HepG2 (cell line): Measurements from ENCODE around the gene SYT17. TPM values are rescaled to one million over a fixed set of nuclear protein-coding genes. Genes with fewer than 3 reads are reported as not detected.

ENCODE experiments used
- ATAC-seq: fragments of 200-7000 bp; cut with Tn5 transposase; 3 replicates; pipeline ENCODE4 v1.9.1; 2020; ENCODE audit warnings: mild to moderate bottlenecking, moderate library complexity
- BruUV-seq: library from RNA; stranded (reverse); fragments of 400-500 nt; replicated peaks from 2 replicates; lab custom pipeline; 2021; lab: Mats Ljungman, UMichigan
- CTCF ChIA-PET: fragments of 300-600 bp; formaldehyde crosslinking; extraction: SDS; loops from one replicate; lab custom pipeline; 2021; ENCODE audit warnings: low total read pairs, inconsistent platforms, low intra/inter-chr PET ratio; lab: Yijun Ruan, JAX
- POLR2A ChIA-PET: fragments of 350-600 bp; sonication (Branson Sonifier 250); formaldehyde crosslinking; loops from one replicate; lab custom pipeline; 2020; ENCODE audit warnings: antibody characterized with exemption, inconsistent platforms; lab: Yijun Ruan, JAX
- DNase-seq: peaks from one replicate; pipeline ENCODE4 v3.0.0-alpha.2; 2015; ENCODE audit warnings: low spot score
- FAIRE-seq: peaks from 3 replicates; lab custom pipeline; 2011; peaks lifted over from hg19 to GRCh38; lab: Jason Lieb, UNC
- H2AFZ ChIP-seq: one replicate; pipeline ENCODE4 v1.6.1; 2011; ENCODE audit warnings: low read length, inconsistent platforms
- H3K27ac ChIP-seq: fragments of 300-600 bp; 3 replicates; pipeline ENCODE4 v1.8.0; 2011; ENCODE audit warnings: mixed run types, mild to moderate bottlenecking, mixed read lengths, low read length, inconsistent platforms; ENCODE audit not compliant: insufficient read depth; ENCODE audit errors: extremely low read length
- H3K27me3 ChIP-seq, 2 experiments: fragments of 200-600 bp in 1 of 2; 2 replicates in 1 of 2; 3 replicates in 1 of 2; pipeline versions ENCODE4 v1.6.0 to v1.8.0; 2011; ENCODE audit warnings: low read length in 2 of 2, mild to moderate bottlenecking in 2 of 2, moderate library complexity in 2 of 2, inconsistent platforms in 1 of 2; ENCODE audit not compliant: insufficient read depth in 2 of 2, control insufficient read depth in 1 of 2
- H3K36me3 ChIP-seq, 2 experiments: fragments of 200-600 bp in 1 of 2; replicated peaks in 1 of 2; 2 replicates in 1 of 2; 3 replicates in 1 of 2; pipeline versions ENCODE4 v1.5.1 to v1.8.0; 2011; ENCODE audit warnings: low read length in 2 of 2, inconsistent platforms in 1 of 2; ENCODE audit not compliant: insufficient read depth in 2 of 2, control insufficient read depth in 1 of 2
- H3K4me1 ChIP-seq: 2 replicates; pipeline ENCODE4 v1.5.1; 2012; ENCODE audit warnings: low read length, inconsistent platforms; ENCODE audit not compliant: insufficient read depth
- H3K4me2 ChIP-seq: 2 replicates; pipeline ENCODE4 v1.6.0; 2011; ENCODE audit warnings: low read depth, low read length, inconsistent platforms
- H3K4me3 ChIP-seq, 3 experiments: fragments of 200-600 bp in 1 of 3; sonication (generic), shearing (Covaris generic) in 1 of 3; replicated peaks in 1 of 3; 2 replicates each; pipeline ENCODE4 v1.5.1; 2011 to 2016; ENCODE audit warnings: low read length in 3 of 3, inconsistent platforms in 2 of 3, low read depth in 2 of 3, mild to moderate bottlenecking in 2 of 3, control low read depth in 1 of 3, mixed read lengths in 1 of 3; ENCODE audit not compliant: insufficient read depth in 1 of 3
- H3K79me2 ChIP-seq: one replicate; pipeline ENCODE4 v1.6.1; 2011; ENCODE audit warnings: low read length, inconsistent platforms; ENCODE audit not compliant: insufficient read depth
- H3K9ac ChIP-seq: 2 replicates; pipeline ENCODE4 v1.6.0; 2011; ENCODE audit warnings: mild to moderate bottlenecking, low read depth, low read length, inconsistent platforms; ENCODE audit not compliant: insufficient read depth
- H3K9me3 ChIP-seq: 2 replicates; pipeline ENCODE4 v1.5.1; 2012; ENCODE audit warnings: mild to moderate bottlenecking, low read length
- H4K20me1 ChIP-seq: 2 replicates; pipeline ENCODE4 v1.6.0; 2011; ENCODE audit warnings: inconsistent platforms, mild to moderate bottlenecking, low read length, moderate library complexity; ENCODE audit not compliant: insufficient read depth
- ELF3 ChIP-seq: IDR thresholded peaks from 2 replicates; pipeline ENCODE4 v1.6.1; 2016; ENCODE audit warnings: missing genetic modification reagents, missing compliant biosample characterization
- FOXA3 ChIP-seq: IDR thresholded peaks from 2 replicates; pipeline ENCODE4 v1.6.1; 2016; ENCODE audit warnings: missing genetic modification reagents, missing compliant biosample characterization
- HHEX ChIP-seq: IDR thresholded peaks from 2 replicates; pipeline ENCODE4 v1.6.1; 2016; ENCODE audit warnings: control low read depth
- KDM5B ChIP-seq: sonication (generic); formaldehyde crosslinking; IDR thresholded peaks from 2 replicates; pipeline ENCODE4 v1.4.0; 2020; ENCODE audit warnings: missing genetic modification reagents, mild to moderate bottlenecking, borderline replicate concordance
- NR2F1 ChIP-seq, 2 experiments: fragments of 450-650 bp in 1 of 2; formaldehyde crosslinking in 1 of 2; IDR thresholded peaks; 2 replicates each; pipeline versions ENCODE4 v1.5.0 to v1.6.1; 2016 to 2020; ENCODE audit warnings: mild to moderate bottlenecking in 1 of 2, missing compliant biosample characterization in 1 of 2, missing genetic modification reagents in 1 of 2, moderate library complexity in 1 of 2
- NR2F6 ChIP-seq, 2 experiments: IDR thresholded peaks; 2 replicates each; pipeline ENCODE4 v1.6.1; 2016; ENCODE audit warnings: antibody characterized with exemption in 1 of 2, mild to moderate bottlenecking in 1 of 2
- NRL ChIP-seq: sonication (generic); formaldehyde crosslinking; IDR thresholded peaks from 2 replicates; pipeline ENCODE4 v1.5.0; 2020; ENCODE audit warnings: missing genetic modification reagents, mild to moderate bottlenecking, moderate library complexity, borderline replicate concordance
- RXRB ChIP-seq: IDR thresholded peaks from 2 replicates; pipeline ENCODE4 v1.6.1; 2016; ENCODE audit warnings: borderline replicate concordance, missing genetic modification reagents, missing compliant biosample characterization
- TBX3 ChIP-seq: fragments of 450-650 bp; IDR thresholded peaks from 2 replicates; pipeline ENCODE4 v1.6.1; 2017; ENCODE audit warnings: antibody characterized with exemption, mild to moderate bottlenecking, inconsistent platforms, borderline replicate concordance
- ZEB1 ChIP-seq: IDR thresholded peaks from 2 replicates; pipeline ENCODE4 v1.6.1; 2012; ENCODE audit warnings: mild to moderate bottlenecking, low read depth, inconsistent platforms; ENCODE audit not compliant: insufficient replicate concordance
- ZFP36L1 ChIP-seq: sonication (generic); formaldehyde crosslinking; IDR thresholded peaks from 2 replicates; pipeline ENCODE4 v1.8.0; 2022; ENCODE audit warnings: mild to moderate bottlenecking, missing genetic modification reagents, moderate library complexity
- ZNF557 ChIP-seq: sonication (generic); formaldehyde crosslinking; IDR thresholded peaks from 2 replicates; pipeline ENCODE4 v1.4.0; 2020; ENCODE audit warnings: missing genetic modification reagents
- ZNF570 ChIP-seq: sonication (generic); formaldehyde crosslinking; IDR thresholded peaks from 2 replicates; pipeline ENCODE4 v1.4.0; 2020; ENCODE audit warnings: mild to moderate bottlenecking, missing genetic modification reagents, borderline replicate concordance
- WGBS: methylation state at CpG from one replicate; pipeline ENCODE4 v1.1.6; 2017; ENCODE audit warnings: low lambda C conversion rate; 5-methylcytosine and 5-hydroxymethylcytosine counted together
- in situ Hi-C: cut with HindIII; loops from 2 replicates; pipeline ENCODE4 v1.10.0; 2017; ENCODE audit warnings: low pct_unique_long_range_greater_than_20kb; ENCODE audit not compliant: extremely low pct_ligation_motif_present
- intact Hi-C: fragments of 100-400 bp; cut with micrococcal nuclease; formaldehyde crosslinking; loops from one replicate; pipeline ENCODE4 v1.10.0; 2022; ENCODE audit not compliant: unreplicated experiment
- polyA plus RNA-seq, 8 experiments: library from polyadenylated mRNA; depleted of rRNA in 3 of 8; stranded (reverse) in 7 of 8; unstranded in 1 of 8; fragments of >200 nt; fragmentation: Illumina TruSeq in 4 of 8; extraction: Trizol in 4 of 8; gene quantifications; 2 replicates each; pipeline versions ENCODE4 v1.2.1 to v1.2.3, GENCODE V29; 2011 to 2016; ENCODE audit warnings: low read depth in 4 of 8, missing spikeins in 1 of 8, mixed read lengths in 1 of 8; ENCODE audit not compliant: insufficient read depth in 1 of 8
- total RNA-seq, 5 experiments: library from RNA; depleted of rRNA; stranded (reverse); fragments of >200 nt; fragmentation: Illumina TruSeq; extraction: Trizol; gene quantifications; 2 replicates each; pipeline ENCODE4 v1.2.3, GENCODE V29; 2016; ENCODE audit warnings: low read depth in 1 of 5
- TF ChIP-seq, protein P1 (sequence below): sonication (generic); formaldehyde crosslinking; IDR thresholded peaks from 2 replicates; pipeline ENCODE4 v1.9.0; 2021; ENCODE audit warnings: missing genetic modification reagents, borderline replicate concordance
- TF ChIP-seq, protein P2 (sequence below): sonication (generic); formaldehyde crosslinking; IDR thresholded peaks from 2 replicates; pipeline ENCODE4 v1.9.0; 2022; ENCODE audit warnings: missing genetic modification reagents, mild to moderate bottlenecking, borderline replicate concordance
- TF ChIP-seq, protein P3 (sequence below): sonication (generic); formaldehyde crosslinking; IDR thresholded peaks from 2 replicates; pipeline ENCODE4 v1.5.0; 2020; ENCODE audit warnings: missing genetic modification reagents

SYT17 gene
- total and polyA plus RNA-seq, 2 of the 13 experiments (the other 11 are each of a cell fraction or from before 2014, with no cell fraction given): 0.44 TPM; not detected in 1

DNA sequence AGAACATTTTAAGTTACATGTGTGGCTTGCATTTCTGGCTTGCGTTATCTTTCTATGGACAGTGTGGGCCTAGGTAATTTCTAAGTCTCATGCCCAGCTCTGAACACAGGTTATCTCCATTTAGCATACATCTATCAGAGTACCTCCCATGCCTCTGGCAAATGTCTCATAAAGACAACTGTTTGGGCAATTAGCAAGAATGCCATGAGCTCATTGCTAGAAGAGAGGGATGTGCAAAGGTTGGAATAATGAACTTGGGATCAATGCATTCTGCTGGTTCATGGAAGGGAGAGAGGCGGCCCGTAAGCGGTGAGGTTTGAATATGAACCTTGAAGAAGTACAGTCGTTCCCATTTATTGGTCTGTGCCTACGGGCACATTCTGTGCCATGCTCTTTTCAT is 14.4 kb downstream of the SYT17 start (continued):
- TF ChIP-seq, protein P1, sequence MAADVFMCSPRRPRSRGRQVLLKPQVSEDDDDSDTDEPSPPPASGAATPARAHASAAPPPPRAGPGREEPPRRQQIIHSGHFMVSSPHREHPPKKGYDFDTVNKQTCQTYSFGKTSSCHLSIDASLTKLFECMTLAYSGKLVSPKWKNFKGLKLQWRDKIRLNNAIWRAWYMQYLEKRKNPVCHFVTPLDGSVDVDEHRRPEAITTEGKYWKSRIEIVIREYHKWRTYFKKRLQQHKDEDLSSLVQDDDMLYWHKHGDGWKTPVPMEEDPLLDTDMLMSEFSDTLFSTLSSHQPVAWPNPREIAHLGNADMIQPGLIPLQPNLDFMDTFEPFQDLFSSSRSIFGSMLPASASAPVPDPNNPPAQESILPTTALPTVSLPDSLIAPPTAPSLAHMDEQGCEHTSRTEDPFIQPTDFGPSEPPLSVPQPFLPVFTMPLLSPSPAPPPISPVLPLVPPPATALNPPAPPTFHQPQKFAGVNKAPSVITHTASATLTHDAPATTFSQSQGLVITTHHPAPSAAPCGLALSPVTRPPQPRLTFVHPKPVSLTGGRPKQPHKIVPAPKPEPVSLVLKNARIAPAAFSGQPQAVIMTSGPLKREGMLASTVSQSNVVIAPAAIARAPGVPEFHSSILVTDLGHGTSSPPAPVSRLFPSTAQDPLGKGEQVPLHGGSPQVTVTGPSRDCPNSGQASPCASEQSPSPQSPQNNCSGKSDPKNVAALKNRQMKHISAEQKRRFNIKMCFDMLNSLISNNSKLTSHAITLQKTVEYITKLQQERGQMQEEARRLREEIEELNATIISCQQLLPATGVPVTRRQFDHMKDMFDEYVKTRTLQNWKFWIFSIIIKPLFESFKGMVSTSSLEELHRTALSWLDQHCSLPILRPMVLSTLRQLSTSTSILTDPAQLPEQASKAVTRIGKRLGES (CRISPR knock-in tag): no peak
- TF ChIP-seq ZNF557: no peak

DNA sequence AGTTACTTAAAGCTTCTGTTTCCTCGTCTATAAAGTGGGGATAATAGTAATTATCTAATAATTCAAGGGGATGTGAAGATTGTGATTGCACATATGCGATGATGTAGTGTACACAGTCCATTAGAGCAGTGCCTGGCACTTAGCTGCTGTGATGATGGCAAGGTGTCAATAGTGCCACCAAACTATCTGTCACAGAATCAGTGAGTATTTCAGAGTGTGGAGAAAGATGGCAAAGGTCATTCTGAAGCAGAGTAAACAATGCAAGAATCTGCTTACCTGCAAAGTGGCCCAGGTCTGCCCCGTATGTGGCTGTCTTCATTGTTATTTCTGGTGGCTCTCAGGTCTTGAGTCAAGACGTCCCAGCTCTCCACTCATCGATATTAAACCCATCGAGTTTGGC is 15.1 kb downstream of the SYT17 start:
- no peak for FAIRE-seq
- Histone ChIP-seq H3K9me3 (no peaks in the 10 kb centered on the region), H4K20me1 (no peaks in the 10 kb centered on the region), H3K36me3 (no peaks in the 10 kb centered on the region), H3K4me1 (peaks cover 32% of the 10 kb centered on the region)
- POLR2A ChIA-PET: interaction anchor here (1.6 kb wide), 1 partner anchor 88 kb away, joined by 4 read pairs; no protein-coding TSS in a partner anchor
- WGBS: 42% methylated on average over 6 of the region's 6 CpGs
- no TSS peak for BruUV-seq
- TF ChIP-seq, protein P2, sequence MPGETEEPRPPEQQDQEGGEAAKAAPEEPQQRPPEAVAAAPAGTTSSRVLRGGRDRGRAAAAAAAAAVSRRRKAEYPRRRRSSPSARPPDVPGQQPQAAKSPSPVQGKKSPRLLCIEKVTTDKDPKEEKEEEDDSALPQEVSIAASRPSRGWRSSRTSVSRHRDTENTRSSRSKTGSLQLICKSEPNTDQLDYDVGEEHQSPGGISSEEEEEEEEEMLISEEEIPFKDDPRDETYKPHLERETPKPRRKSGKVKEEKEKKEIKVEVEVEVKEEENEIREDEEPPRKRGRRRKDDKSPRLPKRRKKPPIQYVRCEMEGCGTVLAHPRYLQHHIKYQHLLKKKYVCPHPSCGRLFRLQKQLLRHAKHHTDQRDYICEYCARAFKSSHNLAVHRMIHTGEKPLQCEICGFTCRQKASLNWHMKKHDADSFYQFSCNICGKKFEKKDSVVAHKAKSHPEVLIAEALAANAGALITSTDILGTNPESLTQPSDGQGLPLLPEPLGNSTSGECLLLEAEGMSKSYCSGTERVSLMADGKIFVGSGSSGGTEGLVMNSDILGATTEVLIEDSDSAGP: 0 out of 2 replicates have a peak, but pooled peaks have one; percentile 21
- TF ChIP-seq NR2F1 (CRISPR knock-in tag; IDR thresholded peaks at IDR 0.05) (peak; percentile 7 to 42; a peak in 2 of 4 replicates), ZFP36L1 (CRISPR knock-in tag) (0 out of 2 replicates have a peak, but pooled peaks have one; percentile 23), HHEX (0 out of 2 replicates have a peak, but pooled peaks have one; percentile 30), ZEB1 (peak; percentile 33), ELF3 (CRISPR knock-in tag) (0 out of 2 replicates have a peak, but pooled peaks have one; percentile 27), TBX3 (peak; percentile 30; the same call in 1 of the 2 replicates), NRL (CRISPR knock-in tag) (no peak), FOXA3 (CRISPR knock-in tag) (peak; percentile 43; the same call in 1 of the 2 replicates), KDM5B (no peak), ZNF570 (no peak), RXRB (CRISPR knock-in tag) (0 out of 2 replicates have a peak, but pooled peaks have one; percentile 27), NR2F6 (IDR thresholded peaks at IDR 0.05) (0 out of 2 replicates have a peak, but pooled peaks have one; percentile 24), NR2F6 (CRISPR knock-in tag; IDR thresholded peaks at IDR 0.05) (0 out of 2 replicates have a peak, but pooled peaks have one; percentile 36)
- TF ChIP-seq, protein P3, sequence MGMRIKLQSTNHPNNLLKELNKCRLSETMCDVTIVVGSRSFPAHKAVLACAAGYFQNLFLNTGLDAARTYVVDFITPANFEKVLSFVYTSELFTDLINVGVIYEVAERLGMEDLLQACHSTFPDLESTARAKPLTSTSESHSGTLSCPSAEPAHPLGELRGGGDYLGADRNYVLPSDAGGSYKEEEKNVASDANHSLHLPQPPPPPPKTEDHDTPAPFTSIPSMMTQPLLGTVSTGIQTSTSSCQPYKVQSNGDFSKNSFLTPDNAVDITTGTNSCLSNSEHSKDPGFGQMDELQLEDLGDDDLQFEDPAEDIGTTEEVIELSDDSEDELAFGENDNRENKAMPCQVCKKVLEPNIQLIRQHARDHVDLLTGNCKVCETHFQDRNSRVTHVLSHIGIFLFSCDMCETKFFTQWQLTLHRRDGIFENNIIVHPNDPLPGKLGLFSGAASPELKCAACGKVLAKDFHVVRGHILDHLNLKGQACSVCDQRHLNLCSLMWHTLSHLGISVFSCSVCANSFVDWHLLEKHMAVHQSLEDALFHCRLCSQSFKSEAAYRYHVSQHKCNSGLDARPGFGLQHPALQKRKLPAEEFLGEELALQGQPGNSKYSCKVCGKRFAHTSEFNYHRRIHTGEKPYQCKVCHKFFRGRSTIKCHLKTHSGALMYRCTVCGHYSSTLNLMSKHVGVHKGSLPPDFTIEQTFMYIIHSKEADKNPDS: peak; percentile 21; the same call in 1 of the 2 replicates
- TF ChIP-seq, all 625 proteins: peak for 11
- Histone ChIP-seq H3K4me3 (no peak overlapping the region), H3K4me2 (no peak overlapping the region), H3K27ac (no peak overlapping the region), H2AFZ (no peak overlapping the region), H3K9ac (no peak overlapping the region), H3K27me3 (0 out of 5 replicates have a peak, but pooled peaks cover 0 to 4% of the 10 kb centered on the region in 2 experiments), H3K79me2 (no peaks in the 10 kb centered on the region)
- ATAC-seq (peak; percentile 33), DNase-seq (no peak)
- intact Hi-C loops: no loop called here
- CTCF ChIA-PET: interaction anchor here (1.4 to 5.4 kb wide), 2 partner anchors 97 kb away, joined by 3 to 87 read pairs; no protein-coding TSS in a partner anchor
- in situ Hi-C loops: no loop called here
